Left forelimb (tissue), 1 donor: ENCODE results near the gene TMEM72.
A peak's percentile ranks its signal among the peaks of the same experiment; 100 is the strongest.

Experiments
- DNase-seq: peaks from one replicate; pipeline ENCODE4 v3.0.0-alpha.2; 2018; ENCODE audit warnings: low spot score

Gene TMEM72

DNA sequence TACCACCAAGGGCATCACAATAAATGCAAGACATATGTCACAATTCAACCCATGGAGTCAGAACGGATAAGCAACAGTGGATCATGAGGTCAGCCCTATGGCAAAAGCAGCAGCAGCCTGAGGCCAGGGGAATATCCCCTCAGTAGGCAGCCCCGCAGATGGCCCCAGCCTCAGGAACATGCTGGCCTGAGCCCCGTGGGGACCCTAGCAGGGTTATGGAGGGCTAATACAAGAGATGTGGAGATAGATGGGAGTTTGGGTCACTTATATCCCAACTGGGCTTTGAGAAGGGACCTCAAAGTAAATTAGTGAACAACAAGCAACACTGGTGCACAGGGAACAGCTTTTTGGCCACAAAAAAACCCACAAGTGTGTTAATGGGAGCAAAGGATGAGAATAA, 9.1 kb downstream of the TMEM72 start:
- DNase-seq, result peak; percentile 18

DNA sequence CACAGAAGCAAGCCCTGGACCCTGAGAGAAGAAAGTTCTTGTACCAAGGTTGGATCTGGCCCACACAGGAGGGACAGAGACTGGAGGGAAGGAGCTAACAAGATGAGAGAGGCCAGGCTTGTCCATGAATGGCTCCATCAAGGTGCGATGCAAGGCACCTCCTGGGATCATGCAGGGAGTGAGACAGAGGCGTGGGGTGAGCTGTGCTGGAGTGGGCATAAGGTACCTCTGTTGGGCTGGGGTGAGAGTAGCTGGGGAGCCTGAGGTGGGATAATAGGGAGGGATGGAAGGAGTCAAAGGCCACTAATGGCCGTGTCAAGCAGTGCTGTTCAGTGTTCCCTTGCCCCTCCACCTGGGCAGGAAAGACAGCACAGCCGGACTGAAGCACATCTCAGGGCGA, 9.9 kb downstream of the TMEM72 start:
- peak; percentile 58 for DNase-seq

DNA sequence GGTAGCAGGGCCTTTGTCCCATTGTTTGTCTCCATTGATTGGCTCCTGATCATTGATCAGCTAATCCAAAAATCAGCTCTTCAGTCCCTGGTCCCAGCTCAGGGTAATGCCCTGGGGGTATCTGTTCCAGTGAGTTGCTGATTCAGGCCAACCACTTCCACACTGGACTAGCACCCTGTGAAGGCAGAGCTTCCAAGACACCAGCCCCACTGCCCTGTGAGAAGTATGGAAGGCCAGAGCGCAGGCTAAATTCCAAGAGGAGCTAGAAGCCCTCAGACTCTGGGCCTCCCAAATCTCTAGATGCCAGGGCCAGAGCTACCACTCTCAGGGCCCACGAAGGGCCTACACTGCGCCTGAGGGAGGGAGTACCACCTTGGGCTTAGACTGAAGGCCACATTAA, 10.4 kb downstream of the TMEM72 start:
- DNase-seq, result peak; percentile 40

DNA sequence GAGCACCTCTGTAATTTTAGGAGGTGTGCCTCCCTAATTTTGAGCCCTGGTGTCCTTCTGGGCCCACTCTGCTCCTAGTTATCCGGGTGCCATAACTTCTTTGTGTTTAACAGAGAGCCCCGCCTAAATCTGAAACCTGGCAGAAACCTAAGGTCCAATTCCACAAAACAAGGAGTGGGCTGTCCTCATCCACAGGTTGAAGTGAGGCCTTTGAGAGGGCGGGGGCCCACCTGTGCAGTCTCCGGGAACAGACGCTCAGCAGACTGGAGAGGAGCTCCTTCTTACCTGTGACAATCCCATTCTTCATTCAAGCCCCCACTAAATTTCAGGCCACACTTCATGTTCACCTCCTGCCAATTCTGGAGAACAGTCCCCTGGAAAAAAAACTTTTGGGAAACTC, 10.9 kb downstream of the TMEM72 start:
- DNase-seq, result peak; percentile 6

DNA sequence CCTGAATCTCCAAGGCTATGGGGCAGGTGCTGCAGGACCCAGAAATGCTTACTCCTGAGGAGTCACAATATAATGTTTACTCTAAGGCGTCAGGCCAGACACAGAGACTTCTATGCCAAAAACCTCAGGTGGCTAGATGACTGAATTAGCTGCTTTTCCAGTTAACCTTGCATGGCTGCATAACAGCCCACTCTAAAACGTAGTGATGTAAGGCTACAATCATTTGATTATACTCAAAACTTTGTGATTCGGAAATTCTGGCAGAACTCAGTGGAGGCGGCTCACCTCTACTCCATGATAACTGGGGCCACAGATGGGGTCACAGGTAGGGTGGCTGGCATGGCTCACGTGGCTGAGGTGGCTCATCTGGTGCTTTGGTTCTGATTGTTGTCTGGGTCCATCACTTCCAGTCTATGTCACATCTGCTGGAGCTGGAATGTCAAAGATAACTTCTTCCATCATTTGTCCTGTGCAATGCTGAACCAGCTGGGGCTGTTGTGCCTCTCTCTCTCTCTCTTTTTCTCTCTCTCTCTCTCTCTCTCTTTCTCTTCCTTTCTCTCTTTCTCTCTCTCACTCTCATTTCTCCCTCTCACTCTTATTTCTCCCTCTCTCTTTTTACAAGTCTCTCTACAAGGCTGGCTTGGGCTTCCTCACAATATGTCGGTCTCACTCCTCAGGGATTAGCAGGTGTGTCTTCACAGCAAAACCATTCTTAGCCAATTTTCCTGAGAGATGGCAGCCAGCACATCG, 11.8 kb downstream of the TMEM72 start:
- peak; percentile 11 for DNase-seq

DNA sequence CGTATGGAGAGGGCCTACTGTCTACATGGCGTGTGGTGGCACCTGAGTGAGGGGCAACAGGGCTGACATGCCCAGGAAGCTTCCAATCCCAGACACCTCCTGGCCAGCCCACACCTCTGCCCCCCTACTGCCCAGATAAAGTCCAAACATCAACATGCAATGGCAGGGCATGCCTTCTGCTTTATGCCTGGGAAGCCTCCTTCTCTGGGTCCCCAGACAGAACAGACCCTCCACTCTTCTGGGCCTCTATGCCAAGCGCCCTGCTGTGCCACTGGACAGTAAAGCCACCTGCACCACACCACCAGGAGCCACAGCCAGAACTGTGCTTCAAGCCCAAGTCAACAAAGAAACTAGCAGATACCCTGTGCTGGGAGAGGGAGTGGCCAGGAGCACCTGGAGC, 12.5 kb downstream of the TMEM72 start:
- peak; percentile 25 for DNase-seq

DNA sequence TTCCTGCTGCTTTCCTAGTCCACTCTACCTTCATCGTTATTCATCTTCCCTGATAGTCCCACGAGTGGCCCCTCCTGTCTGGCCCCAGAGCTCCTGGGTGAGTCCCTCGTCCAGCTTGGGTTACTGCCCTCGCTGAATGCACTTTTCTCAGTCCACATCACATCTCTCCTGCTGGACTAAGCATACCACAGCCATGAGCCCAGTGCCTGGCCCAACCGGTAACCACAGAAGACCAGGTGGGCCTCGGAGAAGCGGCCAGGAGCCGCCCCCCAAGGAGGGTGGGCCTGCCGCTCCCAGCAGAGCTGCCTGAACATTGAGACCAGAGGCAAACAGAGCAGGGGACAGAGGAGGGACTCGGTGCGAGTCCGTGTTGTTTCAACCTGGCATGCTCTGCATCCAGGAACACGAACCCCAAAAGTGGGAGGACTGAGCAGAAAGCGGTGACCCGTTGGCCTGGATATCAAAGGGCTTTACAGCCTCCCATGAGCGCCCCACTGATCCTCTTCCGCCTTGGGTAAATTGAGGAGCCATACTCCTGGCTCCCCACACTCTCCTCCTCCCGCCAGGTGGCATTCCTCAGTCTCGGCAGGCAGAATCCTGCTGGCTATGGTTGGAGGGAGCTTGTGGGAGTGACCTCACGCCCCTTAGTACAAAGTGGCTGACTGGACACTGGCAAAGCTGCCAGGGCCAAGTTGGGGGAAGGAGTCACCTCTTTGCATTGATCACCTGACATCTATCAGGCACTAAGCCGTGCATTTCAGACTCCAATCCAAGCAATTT, 13.3 kb downstream of the TMEM72 start:
- peak; percentile 42 for DNase-seq

DNA sequence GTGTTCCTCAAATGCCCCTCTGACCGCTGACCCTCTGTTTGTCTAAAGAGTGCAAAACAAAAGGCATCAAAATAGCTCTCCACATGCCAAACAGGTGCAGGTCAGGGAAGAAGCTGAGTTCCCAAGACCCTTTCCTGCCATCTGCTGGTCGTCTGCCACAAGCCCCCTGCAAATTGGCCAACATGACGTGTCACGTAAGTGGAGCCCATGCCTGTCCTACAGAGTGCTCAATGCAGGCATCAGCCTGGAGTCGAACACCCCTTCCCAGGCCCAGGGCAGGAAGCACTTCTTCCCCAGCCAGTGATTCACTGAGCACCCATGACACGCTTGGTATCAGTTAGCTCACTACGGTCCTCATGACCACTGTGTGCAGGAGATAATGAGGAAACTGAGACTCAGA, 14.1 kb downstream of the TMEM72 start:
- peak; percentile 61 for DNase-seq

DNA sequence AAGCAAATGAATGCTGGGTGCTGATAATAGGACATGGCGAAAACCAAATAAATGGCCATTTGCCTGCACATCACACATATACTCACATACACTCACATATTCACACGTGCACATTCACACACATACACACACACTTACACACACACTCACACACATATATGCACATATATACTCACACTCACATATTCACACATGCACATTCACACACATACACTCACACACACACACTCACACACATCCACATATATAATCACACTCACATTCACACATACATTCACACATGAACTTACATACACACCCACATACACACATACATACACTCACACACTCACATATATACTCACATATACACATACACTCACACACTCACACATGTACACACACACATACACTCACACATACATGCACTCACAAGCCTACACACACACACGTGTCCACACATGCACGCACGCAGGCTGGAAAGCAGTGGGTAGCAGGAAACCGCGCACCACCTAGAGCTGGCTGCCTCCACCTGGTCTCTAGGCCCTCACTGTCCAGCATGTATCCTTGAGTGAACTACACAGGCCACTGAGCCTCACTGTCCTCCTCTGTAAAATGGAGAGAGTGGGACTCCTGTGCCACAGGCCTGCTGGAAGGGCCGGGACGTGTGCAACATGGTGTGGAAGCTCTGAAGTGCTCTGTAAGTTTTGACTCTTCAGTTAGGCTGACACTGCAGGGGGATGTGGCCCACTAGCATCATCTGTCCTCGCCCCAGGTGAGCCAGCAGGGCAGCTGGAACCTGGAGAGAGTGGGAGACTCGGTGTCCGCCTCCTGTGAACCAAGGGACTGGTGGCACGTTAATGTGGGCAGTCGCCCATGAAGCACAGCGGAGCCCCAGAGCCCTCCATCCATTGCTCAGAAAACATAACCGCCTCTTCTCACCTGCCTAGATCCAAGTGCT, 14.9 kb downstream of the TMEM72 start:
- peak; percentile 64 for DNase-seq

DNA sequence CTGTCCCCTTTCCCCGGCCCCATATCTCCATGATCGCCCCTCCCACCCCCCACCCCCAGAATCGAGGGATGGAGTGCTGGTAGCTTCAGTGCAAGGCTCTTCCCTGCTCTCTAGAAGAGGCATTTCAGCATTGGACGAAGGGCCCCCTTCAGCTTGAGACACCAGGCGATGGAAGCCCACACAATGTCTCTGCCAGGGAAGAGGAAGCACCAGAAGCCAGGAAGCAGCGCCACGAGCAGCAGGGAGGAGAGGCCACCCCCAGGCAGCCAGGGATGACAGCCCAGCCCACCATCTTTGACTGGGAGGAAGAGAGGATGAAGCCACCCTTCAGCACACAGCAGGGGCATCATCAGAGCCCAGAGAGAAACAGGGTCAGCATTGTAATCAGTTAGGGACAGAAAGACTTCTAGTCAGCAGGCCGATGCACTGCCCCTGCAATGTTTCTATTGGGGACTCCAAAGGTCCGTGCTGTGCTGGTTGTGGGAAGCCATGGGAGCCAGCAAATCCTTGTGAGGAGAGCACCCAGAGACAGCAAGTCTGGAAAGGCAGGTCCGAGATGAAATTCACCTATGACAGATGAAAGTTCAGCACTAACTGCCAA, 15.7 kb downstream of the TMEM72 start:
- peak; percentile 22 for DNase-seq

DNA sequence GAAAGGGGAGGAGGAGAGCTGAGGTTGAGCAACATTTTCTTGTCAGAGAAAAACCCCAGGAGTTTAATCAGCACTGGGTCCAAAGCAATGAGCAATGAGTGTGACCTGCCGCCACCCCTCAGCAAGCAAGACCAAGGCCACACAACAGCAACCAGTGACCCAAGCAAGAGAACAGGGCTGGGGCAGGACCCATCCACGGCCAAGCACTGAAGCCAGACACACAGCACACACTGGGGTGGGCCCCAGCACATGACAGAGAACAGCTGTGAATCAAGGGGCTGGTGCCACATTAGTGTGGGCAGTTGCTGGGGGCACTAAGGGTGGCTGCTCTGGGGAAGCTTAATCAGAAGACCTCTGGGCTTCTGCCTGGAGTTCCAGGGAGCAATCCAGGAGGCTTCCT, 16.2 kb downstream of the TMEM72 start:
- DNase-seq, result peak; percentile 59

DNA sequence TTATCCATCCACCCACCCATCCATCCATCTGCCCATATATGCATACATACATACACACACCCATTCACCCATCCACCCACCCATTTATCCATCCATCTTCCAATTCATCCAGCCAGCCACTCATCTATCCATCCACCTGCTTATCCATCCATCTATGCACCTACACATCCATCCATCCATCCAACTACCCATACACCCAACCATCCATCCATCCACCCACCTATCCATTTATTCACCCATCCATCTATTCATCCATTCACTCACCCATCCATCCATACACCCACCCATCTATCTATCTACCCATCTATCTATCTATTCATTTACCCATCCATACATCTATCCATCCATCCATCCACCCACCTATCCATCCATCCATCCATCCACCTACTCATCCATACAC, 17.3 kb downstream of the TMEM72 start:
- peak; percentile 12 for DNase-seq

DNA sequence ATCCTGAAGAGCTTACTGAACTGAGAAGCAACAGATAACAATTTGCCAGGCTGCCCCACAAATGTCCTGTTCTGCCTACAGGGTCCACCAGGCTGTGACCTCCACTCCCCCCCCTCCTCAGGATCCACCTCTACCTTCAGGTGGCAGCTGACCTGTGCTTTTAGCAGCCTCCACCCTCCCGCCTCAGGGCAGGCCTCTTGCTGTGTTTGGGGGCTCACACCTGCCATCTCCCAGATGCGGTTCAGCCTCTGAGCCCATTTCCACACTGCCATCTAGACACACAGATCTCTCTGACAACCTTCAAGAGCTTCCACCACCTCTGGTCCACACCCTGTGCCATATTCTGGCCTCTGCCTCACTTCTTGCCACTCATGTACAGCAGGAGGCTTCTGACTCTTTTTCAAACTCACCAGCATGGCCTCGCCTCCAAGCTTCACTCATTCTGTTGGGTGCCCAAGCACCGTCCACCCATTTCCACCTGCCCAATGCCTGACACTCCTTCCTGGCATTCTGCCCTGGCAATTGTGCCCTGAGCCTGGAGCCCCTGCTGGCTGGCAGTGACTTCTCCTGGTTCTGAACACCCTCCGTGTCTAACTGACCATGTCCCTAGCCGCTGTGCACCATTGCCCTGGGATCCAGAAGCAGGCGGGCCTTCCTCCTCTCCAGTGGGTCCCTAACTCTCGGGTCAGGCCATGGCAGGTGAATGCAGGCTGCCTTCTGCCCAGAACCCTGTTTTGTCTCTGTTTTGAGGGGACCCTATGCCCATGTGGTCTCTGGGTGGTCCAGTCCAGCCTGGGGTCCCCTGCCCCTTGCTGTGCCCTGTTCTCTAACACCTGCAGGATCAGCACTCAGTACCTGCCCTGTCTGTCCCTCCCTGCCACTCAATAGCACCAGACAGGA, 18.5 kb downstream of the TMEM72 start:
- peak; percentile 59 for DNase-seq

DNA sequence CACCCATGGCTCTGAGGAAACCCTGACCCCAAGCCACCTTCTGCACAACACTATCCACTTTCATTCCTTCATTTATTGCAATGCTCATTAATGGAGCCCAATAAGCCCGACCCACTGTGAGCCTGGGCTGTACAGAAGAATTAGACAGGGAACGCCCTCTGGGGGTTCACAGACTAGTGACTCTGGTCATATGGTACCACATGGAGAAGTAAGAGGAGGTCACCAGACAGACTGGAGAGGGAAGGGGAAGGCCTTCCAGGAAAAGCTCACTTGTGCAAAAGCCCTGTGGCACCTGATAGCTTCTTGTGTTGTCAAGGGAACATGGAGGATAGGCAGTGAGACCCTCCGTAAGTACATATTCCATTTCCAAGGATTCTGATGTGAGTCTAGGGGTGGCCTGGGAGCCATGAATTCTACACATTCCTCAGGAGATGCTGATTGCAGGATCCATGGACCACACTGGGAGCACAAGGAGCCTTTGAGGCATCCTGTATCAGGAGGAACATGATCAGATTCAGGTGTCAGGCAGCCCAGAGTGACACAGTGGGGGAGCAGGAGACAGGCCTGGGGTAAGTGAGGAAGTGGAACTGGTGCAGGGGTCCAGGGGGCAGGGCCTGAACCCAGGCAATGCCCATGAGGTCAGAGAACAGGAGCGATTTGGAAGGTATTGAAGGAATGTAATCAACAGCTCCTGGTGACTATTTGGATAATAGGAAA, 19.9 kb downstream of the TMEM72 start:
- DNase-seq, result peak; percentile 49

DNA sequence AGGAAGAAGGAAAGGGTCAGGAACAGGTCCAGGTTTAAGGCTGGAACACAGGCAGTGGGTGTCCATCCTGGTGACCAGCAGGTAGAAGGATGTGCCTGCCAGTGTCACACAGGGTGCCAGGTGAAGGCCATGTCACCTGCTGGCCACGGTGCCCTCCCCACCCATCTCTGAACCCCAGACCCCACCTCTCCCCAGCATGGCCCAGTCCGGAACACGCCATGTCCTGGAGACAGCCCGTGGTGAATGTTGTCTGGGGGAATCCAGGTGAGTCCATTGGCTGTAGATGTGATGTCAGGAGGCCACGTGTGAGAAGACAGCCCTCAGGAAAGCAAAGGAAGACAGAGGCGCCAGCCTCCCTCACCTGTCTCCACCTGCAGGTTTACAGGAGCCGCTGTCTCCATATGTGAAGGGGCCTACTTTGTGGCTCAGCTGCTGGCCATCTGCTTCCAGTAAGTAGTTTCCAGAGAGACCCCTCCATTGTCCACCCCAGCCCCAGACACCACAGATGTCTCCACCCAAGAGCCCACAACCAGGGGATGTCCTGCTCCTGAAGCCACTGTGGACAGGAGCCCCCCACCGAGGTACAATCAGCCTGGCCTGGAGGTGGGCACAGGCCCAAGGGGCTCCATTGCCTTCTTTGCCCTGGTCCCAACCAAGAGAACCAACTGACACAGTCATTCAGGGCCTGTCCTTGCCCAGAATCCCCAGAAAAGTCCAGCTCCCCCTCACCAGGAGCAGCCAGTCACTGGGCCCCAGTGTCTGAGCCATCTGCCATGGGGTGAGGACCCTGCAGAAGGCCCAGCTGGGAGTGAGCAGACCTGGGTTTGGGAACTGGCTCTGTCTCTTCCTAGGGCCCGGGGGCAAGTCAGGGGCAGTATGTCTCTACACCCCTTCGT, 20.7 kb downstream of the TMEM72 start:
- DNase-seq, result peak; percentile 53

DNA sequence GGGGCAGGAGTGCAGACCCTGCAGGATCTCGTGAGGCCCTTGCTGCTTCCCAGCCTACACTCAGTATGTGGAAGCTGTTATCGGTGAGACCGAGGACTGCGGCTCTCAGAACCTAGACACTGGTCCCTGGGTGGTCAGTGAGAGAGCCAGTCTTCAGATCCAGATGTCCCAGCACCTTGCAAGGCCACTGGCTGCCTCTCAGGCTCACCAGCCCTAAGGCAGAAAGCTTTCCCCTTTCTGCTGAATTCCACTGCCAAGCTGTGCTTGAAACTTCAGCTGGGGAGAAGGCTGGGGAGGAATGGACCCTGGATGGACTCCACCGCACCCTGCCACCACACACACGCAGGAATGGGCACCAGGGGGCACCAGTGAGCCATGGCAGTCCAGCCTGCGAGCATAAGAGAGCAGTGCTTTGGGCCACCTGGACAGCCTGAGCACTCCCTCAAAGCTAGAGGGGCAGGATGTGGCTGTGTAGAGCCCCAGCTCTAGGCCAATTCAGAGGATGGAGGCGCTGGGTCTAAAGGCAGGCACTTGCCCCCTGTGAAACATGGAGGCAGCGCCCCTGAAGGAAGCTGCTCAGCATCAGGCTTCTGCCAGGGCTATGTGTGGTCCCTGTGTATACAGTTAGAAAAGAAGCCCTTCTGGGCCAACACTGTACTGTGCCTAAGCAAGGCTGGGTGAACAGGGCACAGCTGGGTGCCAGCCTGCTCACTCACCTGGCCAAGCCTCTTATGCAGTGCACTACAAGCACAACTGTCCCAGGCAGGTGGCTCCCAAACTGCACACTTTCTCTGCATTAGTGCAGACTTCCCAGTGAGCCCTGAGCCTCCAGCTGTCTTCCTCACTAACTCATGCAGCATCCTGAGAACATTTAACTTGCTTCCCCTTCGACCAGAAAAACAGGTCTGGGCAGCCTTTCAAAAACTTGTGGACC, 21.6 kb downstream of the TMEM72 start:
- peak; percentile 84 for DNase-seq

DNA sequence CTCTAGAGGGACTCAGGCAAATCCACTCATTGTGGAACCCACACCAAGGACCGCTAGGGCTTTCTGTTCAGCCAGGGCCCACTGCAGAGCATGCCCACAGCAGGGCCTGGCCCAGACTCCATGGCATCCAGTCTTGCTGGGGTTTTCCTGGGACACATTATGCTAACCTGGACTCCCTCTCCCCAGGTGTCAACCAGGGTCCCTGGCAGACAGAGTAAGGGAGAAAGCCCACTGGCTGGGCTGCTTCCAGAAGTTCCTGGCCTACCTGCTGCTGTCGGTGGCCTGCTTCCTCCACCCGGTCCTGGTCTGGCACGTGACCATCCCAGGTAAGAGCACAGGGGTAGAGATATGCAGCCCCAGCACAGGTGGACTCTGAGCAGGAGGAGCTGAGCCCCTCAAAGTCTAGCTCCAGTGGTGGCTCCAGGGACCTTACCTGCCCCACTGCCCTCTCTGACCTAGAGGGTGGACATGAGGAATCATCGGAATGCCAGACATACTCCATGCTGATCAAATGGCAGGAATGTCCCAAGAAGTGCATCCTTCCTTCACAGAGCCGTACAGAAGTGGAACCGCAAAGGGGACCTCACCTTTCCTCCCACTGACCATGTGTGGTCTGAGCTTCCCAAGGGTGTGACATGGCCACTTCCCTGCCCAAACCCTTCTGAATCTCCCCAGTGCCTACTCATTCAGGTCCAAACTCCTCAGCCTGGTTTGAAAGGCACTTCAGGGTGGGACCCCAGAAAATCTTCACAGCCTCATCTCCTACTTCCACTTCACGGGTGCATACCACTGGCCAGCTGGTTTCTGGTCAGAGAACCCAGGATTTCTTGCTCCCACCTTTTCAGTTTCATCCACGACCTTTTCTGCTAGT, 22.5 kb downstream of the TMEM72 start:
- DNase-seq, result peak; percentile 59
